Stimulated activated CD4-positive, alpha-beta T cell treated with anti-CD3 and anti-CD28 coated beads, Interleukin-1b, Interleukin-23, amount 100 ng/mL, for 24 hours (primary cell): ENCODE data around the gene TMEM219.
"Not testable (repeated sequence)": the region's sequence is repeated elsewhere in the genome, so short reads cannot be mapped to it uniquely, and the experiment has no call there.

ENCODE experiments used
- DNase-seq, 4 experiments: peaks; one replicate each; pipeline ENCODE4 v3.0.0-alpha.2; 2020; ENCODE audit warnings: low read depth in 4 of 4, low spot score in 1 of 4

Gene TMEM219

GRCh38 chr16:29950806-29951461, 10.9 kb upstream of the TMEM219 start:
- no peak for DNase-seq

GRCh38 chr16:29951625-29952365, 10.1 kb upstream of the TMEM219 start:
- DNase-seq, result no peak

- DNase-seq, result no peak
Measured at GRCh38 chr16:29958756-29959155, 3.1 kb upstream of the TMEM219 start.

GRCh38 chr16:29959293-29959692, 2.6 kb upstream of the TMEM219 start:
- no peak for DNase-seq

- not testable (repeated sequence) for DNase-seq
Measured at GRCh38 chr16:29959821-29960220, 2.1 kb upstream of the TMEM219 start.

- DNase-seq, result no peak
Measured at GRCh38 chr16:29961127-29961478, 776 bp upstream of the TMEM219 start.

GRCh38 chr16:29962344-29962994, 590 bp downstream of the TMEM219 start:
- DNase-seq, result no peak

GRCh38 chr16:29963021-29963743, 1.3 kb downstream of the TMEM219 start:
- DNase-seq, result no peak

- DNase-seq, result no peak
Measured at GRCh38 chr16:29968205-29968604, 6.3 kb downstream of the TMEM219 start.

GRCh38 chr16:29971304-29971703, 9.4 kb downstream of the TMEM219 start:
- no peak for DNase-seq

GRCh38 chr16:29972500-29972899, 10.6 kb downstream of the TMEM219 start:
- DNase-seq, result no peak

GRCh38 chr16:29972992-29973383, 11.1 kb downstream of the TMEM219 start:
- DNase-seq, result no peak

- peak; percentile 81 to 97 (median 90) for DNase-seq
Measured at GRCh38 chr16:29973384-29974246, 11.7 kb downstream of the TMEM219 start, which contains the start of gene TAOK2. Gene TAOK2 (plus strand): TSS chr16:29973868. CDS start chr16:29977773, 3,905 bp downstream.

GRCh38 chr16:29974291-29975133, 12.6 kb downstream of the TMEM219 start:
- no peak for DNase-seq

GRCh38 chr16:29975134-29975538, 13.3 kb downstream of the TMEM219 start:
- no peak for DNase-seq

GRCh38 chr16:29975811-29976511, 14.1 kb downstream of the TMEM219 start:
- no peak for DNase-seq

- DNase-seq, result no peak
Measured at GRCh38 chr16:29977063-29977825, 15.4 kb downstream of the TMEM219 start.

- no peak for DNase-seq
Measured at GRCh38 chr16:29978081-29978480, 16.2 kb downstream of the TMEM219 start.
